Right ventricle myocardium superior (tissue), 1 donor: ENCODE measurements around the gene FRRS1L. TPM values are rescaled to one million over a fixed set of nuclear protein-coding genes. Genes with fewer than 3 reads are reported as not detected.

Experiments used
- ATAC-seq: fragments of 200-7000 bp; cut with Tn5 transposase; one replicate; pipeline ENCODE4 v1.9.1; 2020; ENCODE audit warnings: mild to moderate bottlenecking; ENCODE audit not compliant: poor library complexity
- DNase-seq: peaks from one replicate; pipeline ENCODE4 v3.0.0-alpha.2; 2020
- intact Hi-C: fragments of 100-400 bp; cut with DNase I; formaldehyde crosslinking; loops from one replicate; pipeline ENCODE4 v1.11.2; 2022
- long read RNA-seq: library from polyadenylated mRNA; unstranded; transcript quantifications from one replicate; pipeline ENCODE4 v2.0.0, GENCODE V29; 2021
- total RNA-seq: library from RNA; stranded (reverse); fragmentation: NEBNext Ultra II Directional; extraction: Animal tissue kit (Norgen Biotek cat#: 25700); gene quantifications from one replicate; pipeline ENCODE4 v1.2.1, GENCODE V29; 2021
- donor health status: DM: no; HTN: yes; CAD: no; lungs with severe emphysema.

Gene FRRS1L, protein sequence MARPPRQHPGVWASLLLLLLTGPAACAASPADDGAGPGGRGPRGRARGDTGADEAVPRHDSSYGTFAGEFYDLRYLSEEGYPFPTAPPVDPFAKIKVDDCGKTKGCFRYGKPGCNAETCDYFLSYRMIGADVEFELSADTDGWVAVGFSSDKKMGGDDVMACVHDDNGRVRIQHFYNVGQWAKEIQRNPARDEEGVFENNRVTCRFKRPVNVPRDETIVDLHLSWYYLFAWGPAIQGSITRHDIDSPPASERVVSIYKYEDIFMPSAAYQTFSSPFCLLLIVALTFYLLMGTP
- 1.2 TPM for total RNA-seq
- long read RNA-seq: 0 reads

DNA sequence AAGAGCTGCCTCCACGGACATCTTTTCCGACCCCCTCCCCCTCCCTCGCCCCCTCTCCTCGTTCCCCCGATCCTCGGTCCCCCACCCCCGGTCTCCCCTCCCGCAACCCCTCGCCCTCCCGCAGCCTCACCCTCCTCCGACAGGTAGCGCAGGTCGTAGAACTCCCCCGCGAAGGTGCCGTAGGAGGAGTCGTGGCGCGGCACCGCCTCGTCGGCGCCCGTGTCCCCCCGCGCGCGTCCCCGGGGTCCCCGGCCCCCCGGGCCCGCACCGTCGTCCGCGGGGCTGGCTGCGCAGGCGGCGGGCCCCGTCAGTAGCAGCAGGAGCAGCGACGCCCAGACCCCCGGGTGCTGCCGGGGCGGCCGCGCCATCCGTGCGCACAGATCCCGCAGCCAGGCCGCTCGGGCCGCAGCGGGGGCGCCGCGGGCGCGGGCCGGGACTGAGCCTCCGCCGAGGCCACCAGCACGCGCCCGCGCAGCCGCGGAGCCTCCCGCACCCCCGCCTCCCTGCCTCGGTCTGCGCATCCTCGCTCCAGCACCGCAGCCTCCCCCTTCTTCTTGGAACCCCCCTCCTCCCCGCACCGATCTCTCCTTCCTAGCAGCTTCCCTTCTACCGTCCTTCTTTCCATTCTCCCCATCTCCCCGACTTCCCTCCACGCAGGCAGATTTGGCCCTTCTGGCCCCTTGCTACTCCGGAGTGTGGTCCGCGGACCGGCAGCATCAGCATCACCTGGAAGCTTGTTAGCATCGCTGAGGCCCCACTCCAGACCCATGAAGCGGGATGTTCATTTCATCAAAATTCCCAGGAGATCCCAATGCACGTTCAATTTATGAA, at the start of gene FRRS1L:
FRRS1L (minus strand) TSS at position 479 of the 831 bp plus-strand sequence; CDS start at position 368, 111 bp downstream.
- DNase-seq (no peak), ATAC-seq (no peak)
- intact Hi-C loops: no loop called here

DNA sequence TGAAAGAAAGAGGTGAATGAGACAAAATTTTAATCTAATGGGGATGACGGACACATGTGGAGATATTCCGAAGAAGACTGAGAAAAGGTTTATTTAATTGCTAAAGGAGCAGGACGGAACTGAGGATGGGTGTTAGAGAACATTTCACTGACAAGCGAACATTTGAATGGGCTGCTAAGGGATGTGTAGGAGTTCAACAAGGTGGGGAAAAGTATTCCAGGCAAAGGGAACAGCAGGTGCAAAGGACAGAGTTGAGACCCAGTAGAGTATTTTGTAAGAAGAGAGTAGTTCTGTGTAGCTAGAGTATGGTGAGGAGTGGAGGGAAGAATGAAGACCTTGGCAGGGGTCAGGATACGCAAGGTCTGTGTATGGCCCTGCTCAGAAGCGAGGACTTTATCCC, 47.4 kb upstream of the FRRS1L start:
- DNase-seq (no peak), ATAC-seq (no peak)
- intact Hi-C loops: no loop called here

DNA sequence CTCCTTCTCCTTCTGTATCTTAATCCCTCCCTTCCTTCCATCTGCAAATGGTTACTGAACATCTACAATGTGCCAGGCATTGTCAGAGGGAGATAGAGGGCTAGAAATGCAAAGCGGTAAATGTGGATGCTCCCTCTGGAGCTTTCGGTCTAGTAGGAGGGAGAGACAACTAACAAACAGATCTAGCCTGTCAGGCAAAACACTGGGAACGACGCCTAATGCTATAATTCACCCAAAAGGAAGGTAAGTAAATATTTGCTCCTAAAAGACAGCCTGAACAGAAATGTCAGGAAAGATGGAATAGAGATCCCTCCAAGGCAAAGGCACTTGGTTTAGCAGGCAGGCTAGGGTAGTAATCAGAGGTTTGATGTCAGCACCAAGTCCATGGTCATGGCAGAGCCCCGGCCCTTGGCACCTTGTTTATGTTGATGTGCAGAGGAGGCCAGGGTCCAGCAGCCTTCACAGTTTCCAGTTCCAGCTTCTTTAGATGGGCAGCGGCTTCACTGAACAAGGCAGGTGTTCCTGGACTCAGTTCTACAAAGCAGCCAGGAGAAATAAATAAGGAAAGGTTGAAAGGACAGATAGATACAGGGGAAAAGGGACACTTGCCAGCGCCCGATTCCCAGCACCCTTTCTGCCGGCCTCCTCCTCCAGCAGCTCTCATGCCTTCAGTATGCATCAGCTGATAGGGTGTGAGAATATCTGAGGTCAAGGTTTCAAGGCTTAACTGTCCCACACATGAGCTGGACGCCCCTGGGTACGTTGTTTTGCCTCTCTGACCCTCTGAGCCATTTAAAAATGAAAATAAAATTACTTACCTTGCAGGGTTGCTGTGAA, 46.5 kb upstream of the FRRS1L start:
- intact Hi-C loops: no loop called here
- no peak for DNase-seq
- peak; percentile 81 for ATAC-seq

DNA sequence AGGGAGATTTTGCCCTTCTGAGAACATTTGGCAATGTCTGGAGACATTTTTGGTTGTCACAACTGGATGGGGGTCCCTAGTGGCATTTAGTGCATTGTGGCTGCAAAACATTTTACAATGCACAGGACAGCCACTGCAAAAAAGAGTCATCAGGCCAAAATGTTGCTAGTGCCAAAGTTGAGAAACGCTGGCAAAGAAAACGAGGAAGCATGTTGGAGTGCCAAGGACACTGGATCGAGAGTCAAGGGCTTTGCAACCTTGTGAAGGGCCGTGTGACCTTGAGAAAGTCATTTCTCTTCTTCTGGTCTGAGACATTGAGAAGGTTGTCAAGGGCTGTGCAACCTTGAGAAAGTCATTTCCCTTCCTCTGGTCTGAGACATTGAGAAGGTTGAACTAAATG, 45.7 kb upstream of the FRRS1L start:
- ATAC-seq (no peak), DNase-seq (no peak)
- intact Hi-C loops: no loop called here

DNA sequence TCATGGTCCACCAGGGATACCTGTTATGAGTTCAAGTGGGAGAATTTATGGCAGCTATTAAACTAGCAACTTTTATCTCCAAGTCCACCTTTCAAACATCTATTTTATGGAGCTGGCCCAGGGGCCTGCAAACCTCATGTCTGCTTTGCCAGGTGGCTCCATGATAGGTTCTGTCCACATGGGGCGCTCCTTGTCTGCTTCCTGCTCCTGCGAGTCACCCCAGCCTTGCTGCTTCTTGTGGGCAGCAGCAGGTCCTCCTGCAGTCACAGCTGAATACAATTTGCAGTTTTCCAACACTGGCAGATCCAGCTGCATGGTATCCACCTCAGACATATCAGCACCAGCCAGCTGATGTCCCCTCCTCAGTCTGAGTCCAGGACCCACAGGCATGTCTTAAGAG, 39.6 kb upstream of the FRRS1L start:
- intact Hi-C loops: no loop called here
- ATAC-seq (no peak), DNase-seq (no peak)

DNA sequence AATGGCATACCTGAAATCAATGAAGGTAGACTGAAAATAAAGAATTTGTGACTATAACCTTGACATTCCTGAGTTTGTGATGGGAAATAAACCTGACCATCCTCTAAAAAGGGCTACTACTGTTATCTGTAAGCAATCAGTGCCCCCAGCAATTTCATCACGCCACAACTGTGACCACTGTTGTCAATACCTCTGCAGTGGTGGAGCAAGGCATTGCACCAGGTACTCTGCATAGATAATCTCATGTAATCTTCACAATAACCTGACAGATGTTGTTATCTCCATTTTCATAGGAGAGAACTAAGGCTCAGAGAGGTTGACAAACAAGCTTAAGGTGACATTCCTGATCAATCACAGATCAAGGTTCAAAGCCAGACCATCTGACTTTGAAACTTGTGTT, 38.5 kb upstream of the FRRS1L start:
- intact Hi-C loops: no loop called here
- no peak for DNase-seq
- no peak for ATAC-seq

DNA sequence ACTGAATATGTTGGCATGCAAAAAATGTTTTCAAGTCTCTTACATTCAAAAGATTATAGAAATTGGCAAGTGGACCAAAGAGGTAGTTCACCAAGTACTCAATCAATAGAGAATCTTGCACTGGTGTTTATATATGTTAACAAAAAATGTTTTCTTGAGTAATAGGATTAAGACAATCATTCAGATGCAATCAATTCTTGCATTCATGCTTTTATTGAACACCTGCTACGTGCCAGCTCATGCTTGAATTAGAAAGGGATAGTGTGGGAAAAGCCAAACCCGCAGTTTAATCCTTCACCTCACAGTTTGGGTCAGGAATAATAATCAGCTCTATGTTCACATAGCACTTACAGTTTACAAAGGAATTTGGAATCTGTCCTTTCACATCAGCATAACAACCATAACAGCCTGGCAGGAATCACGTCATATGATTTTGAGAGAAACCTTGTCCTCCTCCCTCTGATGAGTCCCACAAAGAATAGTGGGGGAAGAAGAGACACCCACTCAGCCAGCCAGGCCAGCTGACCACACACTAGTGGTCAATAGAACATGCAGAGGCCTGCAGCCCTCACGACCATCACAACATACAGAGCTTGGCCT, 36.8 kb upstream of the FRRS1L start:
- peak; percentile 20 for ATAC-seq

DNA sequence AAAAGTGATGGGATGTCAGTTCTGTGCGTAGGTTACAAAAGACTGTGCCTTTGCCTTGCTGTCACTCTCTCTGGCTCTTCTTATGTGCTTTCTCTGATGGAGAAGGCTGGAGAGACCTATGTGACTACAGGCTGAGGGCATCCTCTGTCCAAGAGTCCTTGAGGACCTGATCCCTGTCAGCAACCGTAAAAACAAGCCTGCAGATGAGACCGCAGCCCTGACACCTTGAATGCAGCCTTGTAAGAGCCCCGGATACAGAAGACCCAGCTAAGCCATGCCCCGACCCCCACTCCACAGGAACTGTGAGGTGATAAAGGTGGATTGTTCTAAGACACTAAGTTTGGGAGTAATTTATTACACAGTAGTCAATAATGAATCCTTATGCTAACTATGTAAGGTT, 32.6 kb upstream of the FRRS1L start:
- intact Hi-C loops: no loop called here
- ATAC-seq (no peak), DNase-seq (no peak)

More for the DNA sequence above, 36.8 kb upstream of the FRRS1L start:
- intact Hi-C loops: no loop called here
- no peak for DNase-seq

DNA sequence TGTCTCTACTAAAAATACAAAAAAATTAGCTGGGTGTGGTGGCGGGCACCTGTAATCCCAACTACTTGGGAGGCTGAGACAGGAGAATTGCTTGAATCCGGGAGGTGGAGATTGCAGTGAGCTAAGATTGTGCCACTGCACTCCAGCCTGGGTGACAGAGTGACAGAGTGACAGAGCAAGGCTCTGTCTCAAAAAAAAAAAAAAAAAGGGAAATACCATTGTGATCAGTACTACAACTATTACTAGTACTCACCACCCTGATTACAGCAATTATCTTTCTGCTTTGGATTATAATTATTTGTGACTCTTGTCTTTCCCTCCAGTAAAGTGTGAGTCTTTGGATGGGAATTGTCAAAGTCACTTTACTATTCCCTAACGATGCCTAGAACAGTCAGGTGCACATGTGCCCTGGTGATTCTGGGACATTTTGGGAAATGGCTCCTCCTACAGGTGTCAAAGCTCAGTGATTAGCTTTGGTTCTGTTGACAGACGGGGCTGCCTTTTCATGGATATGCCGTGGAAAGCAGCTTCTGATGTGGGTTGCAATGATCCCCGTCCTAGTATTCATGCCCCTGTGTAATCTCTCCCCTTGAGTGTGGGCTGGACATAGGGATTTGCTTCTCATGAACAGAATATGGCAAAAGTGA, 31.8 kb upstream of the FRRS1L start:
- ATAC-seq: no peak
- intact Hi-C loops: no loop called here

DNA sequence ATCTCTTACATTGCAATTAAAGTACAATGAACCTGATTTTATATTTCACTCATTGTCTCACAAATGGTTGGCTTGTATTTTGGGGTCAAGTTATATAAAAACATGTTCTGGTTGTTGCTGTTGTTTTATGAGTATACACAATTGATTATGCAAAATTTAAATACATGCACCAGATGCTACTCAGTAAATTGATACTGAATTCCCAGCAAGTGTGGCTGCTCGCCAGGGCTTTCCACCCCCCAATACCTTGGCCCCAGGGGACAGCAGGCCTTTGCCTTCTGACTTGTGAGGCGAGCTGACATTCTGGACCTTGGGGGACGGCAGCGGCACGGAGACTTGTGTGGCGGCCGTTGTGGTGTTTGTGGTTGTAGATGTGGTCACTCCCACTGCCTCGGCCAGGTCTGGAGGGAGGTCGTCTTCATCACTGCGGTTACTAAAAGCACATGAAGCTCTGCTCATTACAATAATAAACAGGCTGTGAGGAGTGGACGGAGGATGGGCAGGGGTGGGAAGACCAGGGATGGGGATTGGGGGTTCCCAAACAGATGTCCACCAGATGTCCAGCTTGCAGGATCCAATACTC, 27.0 kb upstream of the FRRS1L start:
- no peak for ATAC-seq
- intact Hi-C loops: no loop called here
- DNase-seq: no peak

More for the DNA sequence above, 31.8 kb upstream of the FRRS1L start:
- no peak for DNase-seq

DNA sequence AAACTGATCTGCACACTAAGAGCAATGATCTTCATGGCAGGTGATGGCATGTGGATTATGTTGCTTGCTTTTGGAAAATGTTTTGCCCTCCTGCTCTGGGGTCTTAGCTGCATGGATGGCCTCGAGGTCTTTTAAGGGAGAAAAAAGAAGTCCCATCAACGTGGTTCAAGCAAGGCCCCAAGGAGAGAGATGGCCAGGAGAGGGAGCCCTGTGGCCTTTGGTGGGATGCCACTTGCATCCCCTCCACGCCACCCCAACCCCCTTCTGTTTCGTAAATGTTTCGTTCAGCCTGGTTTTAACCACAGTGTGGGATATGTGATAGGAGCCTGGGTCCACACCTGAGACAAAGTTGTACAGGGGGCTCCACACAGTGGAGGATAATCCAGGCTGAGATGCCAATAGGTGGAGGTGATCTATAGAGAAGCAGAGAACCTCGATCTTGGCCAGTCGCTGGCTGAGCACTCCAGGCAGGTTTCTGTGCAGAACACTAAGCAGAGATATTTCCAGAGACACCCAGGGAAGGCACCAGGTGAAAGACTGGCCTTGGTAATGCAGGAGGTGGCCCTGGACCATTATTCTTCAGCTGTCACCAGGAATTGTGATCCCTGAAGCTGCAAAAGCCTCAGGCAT, 25.8 kb upstream of the FRRS1L start:
- DNase-seq (no peak), ATAC-seq (peak; percentile 62)
- intact Hi-C loops: no loop called here

DNA sequence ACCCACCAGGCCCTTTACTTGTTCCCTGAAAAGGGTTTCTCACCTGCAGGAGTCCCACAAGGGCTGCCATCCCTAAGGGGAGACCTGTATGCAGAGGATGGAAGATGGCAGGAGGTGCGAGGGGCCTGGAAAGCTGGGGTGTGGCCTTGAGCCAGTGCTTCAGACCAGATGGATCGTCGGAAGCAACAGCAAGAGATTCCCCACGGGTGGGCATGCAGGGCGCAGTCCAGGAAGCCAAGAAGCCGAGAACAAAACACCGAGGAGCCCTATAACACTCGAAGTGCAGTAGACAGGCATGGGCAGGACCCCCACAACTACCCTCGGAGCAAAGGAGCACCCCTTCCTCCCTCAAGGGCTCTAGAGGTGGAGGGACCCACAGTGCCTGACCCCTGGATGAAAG, 24.7 kb upstream of the FRRS1L start:
- intact Hi-C loops: no loop called here
- no peak for DNase-seq
- no peak for ATAC-seq

DNA sequence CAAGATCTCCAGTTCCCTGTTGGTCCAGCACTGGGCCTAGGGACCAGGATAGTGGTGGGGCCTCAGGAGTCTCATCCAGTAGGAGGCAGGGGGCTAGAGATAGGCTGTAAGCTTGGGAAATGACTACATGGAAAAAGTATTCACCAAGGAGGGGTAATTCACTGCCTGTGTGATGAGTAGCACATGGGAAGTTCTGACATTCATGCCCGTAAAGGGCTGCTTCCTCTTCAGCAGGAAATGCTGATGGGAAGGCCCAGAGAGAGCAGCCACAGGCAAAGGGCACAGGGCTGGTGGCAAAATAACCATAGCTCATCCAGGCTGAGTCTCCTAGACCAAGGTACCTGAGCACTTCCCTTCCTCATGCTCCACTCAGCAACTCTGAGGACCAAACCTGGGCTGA, 23.1 kb upstream of the FRRS1L start:
- ATAC-seq (no peak), DNase-seq (no peak)
- intact Hi-C loops: no loop called here

DNA sequence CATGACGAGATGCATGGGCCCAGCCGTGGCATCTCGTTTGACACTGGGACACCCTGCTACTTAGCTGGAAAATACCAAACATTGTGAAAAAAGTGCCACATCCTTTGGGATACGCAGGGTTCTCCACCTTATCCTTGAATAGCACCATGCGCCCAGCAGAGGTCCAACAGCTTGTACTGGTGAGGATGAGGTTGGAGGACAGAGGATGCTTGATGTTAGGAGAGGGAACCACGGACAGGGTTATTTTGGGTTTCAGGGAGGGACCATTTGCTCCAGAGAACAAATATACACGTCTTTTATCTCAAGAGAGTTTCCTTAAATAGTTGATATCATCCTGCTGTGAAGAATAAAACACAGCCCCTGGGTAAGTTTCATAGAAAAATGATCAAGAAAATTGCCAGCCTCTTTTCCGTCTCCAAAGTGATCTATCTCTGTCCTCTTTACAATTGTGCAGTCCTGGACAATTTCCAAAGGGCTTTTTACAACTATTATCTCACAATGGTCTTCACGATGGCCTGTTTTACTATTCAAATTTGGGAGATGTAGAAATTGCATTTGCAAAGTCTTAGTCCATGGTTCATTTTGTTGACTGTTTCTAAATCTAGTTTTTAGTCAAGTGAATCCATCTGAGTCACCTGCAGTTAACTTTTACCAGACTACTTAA, 19.9 kb upstream of the FRRS1L start:
- intact Hi-C loops: loop anchor here (10.0 kb wide), 1 partner anchor 138 kb away; the partner anchor contains the start of gene EPB41L4B
- ATAC-seq (no peak), DNase-seq (no peak)

DNA sequence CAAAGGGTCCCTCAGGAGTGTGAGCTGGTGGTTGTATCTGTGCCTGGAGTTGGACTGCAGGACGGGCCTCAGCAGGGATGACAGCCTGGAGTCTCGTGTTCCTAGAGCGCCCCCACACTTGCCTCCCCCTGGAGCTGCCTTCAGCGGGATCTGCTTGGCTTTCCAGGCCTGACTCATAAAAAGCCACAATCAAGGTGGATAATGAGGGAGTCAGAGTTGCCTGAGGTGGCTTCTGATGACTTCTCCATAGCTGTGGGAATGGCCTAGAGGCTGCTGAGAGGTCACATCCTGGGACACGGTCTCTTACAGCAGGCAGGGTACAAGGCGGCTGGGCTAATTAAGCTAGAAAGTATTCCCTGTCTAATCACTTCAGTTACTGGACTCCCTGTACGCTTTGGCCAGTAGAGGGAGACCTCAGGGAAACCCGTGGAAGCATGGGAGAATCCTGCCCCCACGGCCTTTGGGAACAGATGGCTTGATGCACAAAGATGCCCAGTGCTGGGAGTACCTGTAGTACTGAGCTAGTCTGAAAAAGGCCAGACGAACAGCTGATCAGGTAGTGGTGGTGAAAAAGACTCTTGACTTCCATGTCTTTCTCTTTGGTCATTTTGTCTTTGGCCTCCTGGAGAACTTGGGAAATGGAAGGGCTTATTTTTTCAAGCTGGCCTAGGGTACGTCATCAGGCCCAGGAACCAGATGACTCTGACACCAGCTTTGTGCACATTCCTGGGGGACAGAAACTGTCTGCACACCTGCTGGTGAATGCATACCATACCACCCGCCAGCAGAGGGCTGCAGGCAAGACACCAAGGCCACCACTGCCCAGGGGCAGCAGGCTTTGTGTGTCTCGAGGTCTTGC, 16.1 kb upstream of the FRRS1L start:
- no peak for DNase-seq
- ATAC-seq: peak; percentile 63

DNA sequence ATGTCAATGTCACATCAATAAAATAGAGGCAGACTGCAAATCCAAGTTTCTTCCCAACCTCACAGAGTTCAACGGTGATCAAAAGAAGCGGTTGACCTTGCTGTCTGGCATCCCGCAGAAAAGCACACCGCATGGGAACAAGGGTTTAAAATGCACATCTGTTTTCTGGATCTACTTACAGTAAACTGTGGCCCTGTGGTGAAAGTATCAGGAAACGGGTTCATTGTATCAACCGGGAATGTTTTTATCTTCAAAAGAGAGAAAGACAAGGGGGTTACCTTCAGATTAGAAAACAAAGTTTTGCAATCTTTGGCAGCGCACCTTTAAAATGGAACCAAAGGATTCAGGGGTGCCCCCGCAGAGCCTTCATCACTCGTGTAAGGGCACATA, 15.5 kb upstream of the FRRS1L start:
- DNase-seq: no peak
- ATAC-seq: no peak
- intact Hi-C loops: loop anchor here (10.0 kb wide), 1 partner anchor 142 kb away; the partner anchor contains the start of gene EPB41L4B

More for the DNA sequence above, 16.1 kb upstream of the FRRS1L start:
- intact Hi-C loops: loop anchor here (10.0 kb wide), 1 partner anchor 142 kb away; the partner anchor contains the start of gene EPB41L4B
